ENCODE data around the gene SPIRE2.

GRCh38 chr16:89823087-89823823 is 5.0 kb upstream of the SPIRE2 start:
- TF ChIP-seq CTCF (IDR thresholded peaks at IDR 0.05; ENCODE audit: low read depth, low read length) (no peak), EZH2phosphoT487 (IDR thresholded peaks at IDR 0.05; ENCODE audit: low read depth) (no peak)

Data from OCI-LY3 (cell line).